NCI-H2107 (cell line): Measurements from ENCODE around the gene CLIC1.

Experiments used
- DNase-seq: peaks from one replicate; lab custom pipeline; 2025; lab: John Stamatoyannopoulos, UW

CLIC1 gene

GRCh38 chr6:31768363-31769257, 32.3 kb upstream of the CLIC1 start:
- DNase-seq, result no peak

DNA sequence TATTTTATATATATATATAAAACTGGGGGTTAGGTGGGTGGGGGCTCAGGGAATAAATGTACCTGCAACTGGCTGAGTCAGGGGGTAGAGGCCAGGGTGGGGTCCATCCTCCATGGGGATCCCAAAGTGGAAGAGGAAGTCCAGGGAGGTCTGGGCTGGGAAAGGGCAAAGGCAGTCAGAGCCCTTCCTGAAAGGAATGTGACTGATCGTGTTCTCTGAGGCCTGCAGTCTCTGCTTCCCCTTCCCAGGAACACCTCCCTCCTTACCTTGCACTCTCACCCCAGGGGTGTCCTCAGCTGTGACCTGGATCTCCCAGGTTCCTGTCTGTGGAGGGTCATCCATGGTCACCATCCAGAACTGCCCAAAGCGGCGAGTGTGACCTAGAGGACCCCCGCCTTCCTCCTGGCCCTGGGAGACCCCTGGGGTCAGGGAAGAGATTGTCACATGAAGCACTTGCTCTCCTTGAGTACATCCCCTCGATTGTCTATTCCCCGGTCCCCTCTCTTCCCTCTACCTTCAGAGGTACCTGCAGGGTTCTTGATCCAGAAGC, 30.8 kb upstream of the CLIC1 start:
- DNase-seq, result no peak

GRCh38 chr6:31765910-31766794, 29.8 kb upstream of the CLIC1 start:
- DNase-seq, result no peak

- DNase-seq, result no peak
These were observed 29.2 kb upstream of the CLIC1 start for GRCh38 chr6:31765559-31765909.

- no peak for DNase-seq
These were observed 27.9 kb upstream of the CLIC1 start for GRCh38 chr6:31764198-31764597.

DNA sequence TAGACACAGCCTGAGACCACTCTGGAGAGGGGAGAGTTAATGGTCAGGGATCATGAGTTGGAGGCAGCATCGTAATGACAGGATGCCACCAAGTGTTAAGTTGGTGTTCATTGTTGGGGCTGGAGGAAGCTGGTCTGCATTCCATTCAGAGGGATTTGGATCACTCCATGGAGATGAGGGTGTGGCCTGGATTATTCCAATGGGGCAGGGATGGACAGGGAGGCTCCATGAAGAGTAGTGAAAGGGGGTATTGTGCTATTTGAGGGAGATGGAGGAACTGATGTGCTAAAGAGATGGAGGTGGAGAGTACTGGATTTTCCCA, 27.2 kb upstream of the CLIC1 start:
- no peak for DNase-seq

DNA sequence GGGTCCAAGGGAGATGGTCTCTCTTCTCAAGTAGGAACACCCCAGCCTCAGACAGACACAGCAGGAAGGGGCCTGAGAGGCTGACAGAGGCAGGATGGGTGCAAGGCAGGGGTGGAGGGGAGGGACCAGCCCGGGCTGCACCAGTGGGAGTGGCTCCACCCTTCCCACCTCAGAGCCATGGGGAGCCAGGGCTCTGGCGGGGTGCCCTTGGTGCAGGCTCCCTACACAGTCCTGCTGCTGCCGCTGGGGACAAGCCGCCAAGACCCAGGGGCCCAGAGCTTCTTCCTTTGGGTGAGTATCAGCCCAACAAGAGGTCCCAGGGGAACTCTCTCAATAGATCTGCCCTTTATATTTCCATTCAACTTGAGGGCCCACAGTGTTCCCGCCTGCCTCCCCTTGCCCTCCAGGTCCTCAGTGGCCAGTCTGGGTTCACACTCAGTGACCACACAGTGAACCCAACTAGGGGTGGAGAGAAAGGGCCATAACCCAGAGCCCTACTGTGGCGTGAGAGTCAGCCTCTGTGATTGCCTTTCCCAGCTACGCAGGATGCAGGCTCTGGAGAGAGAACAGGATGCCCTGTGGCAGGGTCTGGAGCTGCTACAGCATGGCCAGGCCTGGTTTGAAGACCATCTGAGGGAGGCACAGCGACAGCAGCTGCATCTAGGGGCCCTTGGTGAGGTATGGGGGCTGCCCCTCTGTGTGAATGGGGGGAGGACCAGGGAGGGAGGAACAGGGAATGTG, 26.7 kb upstream of the CLIC1 start:
- no peak for DNase-seq

DNA sequence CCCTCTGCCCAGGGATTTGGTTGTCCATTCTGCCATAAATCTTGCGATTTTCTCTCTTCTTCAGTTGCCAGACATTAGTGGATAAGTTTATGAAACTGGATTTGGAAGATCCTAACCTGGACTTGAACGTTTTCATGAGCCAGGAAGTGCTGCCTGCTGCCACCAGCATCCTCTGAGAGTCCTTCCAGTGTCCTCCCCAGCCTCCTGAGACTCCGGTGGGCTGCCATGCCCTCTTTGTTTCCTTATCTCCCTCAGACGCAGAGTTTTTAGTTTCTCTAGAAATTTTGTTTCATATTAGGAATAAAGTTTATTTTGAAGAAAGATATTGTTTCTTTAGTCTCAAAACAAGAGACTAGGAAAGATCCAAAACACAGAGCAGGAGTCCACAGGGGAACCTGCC, 26.0 kb upstream of the CLIC1 start, which contains the start of gene SAPCD1:
SAPCD1 (plus strand) TSS at position 301 of the 400 bp plus-strand sequence. CDS start 399 bp downstream, outside the sequence.
- DNase-seq, result no peak

- no peak for DNase-seq
These were observed 25.0 kb upstream of the CLIC1 start for GRCh38 chr6:31761343-31761742.

- no peak for DNase-seq
These were observed 24.5 kb upstream of the CLIC1 start for GRCh38 chr6:31760790-31761189.

DNA sequence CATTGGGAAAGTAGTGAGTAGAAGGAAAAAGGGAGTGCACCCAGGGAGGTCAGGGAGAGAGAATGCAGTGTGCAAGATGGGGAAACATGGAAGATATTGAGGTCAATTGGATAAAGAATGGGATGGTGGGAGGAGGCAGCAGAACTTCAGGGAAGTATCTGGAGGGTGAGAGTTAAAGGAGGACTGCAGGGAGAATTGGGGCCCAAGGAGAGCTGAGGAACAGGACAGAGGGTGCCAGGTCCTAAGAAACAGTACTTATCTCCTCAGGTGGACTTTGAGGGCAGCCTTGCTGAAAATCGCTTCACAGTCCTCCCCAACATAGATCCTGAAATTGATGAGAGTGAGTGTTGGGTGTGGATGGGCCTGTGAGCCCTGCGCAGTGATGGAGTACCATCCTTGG, 22.0 kb upstream of the CLIC1 start:
- no peak for DNase-seq

- DNase-seq, result no peak
These were observed 16.5 kb upstream of the CLIC1 start for GRCh38 chr6:31752739-31753319.

GRCh38 chr6:31750411-31751022, 14.2 kb upstream of the CLIC1 start:
- DNase-seq, result no peak

GRCh38 chr6:31749301-31750036, 13.1 kb upstream of the CLIC1 start:
- no peak for DNase-seq

GRCh38 chr6:31744422-31744821, 8.1 kb upstream of the CLIC1 start:
- DNase-seq, result no peak

DNA sequence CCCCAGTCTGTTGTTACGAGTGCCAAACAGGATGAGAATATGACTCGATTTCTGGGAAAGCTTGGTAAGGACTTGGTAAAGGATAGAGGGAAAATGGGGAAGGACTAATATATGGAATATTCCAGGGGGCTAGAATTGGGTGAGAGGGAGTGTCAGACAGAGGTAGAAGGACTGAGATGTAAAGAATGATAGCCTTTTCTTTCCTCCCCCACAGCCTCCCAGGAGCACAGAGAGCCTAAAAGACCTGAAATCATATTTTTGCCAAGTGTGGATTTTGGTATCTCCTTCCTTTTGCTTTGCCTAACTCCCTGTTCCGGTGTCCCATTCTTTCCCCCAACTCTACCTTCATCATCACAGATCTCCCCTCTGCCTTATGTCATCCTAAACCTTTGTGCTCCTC, 6.6 kb upstream of the CLIC1 start:
- no peak for DNase-seq

GRCh38 chr6:31741815-31742214, 5.5 kb upstream of the CLIC1 start:
- DNase-seq, result no peak

GRCh38 chr6:31740397-31741223, 4.3 kb upstream of the CLIC1 start:
- DNase-seq, result no peak

DNA sequence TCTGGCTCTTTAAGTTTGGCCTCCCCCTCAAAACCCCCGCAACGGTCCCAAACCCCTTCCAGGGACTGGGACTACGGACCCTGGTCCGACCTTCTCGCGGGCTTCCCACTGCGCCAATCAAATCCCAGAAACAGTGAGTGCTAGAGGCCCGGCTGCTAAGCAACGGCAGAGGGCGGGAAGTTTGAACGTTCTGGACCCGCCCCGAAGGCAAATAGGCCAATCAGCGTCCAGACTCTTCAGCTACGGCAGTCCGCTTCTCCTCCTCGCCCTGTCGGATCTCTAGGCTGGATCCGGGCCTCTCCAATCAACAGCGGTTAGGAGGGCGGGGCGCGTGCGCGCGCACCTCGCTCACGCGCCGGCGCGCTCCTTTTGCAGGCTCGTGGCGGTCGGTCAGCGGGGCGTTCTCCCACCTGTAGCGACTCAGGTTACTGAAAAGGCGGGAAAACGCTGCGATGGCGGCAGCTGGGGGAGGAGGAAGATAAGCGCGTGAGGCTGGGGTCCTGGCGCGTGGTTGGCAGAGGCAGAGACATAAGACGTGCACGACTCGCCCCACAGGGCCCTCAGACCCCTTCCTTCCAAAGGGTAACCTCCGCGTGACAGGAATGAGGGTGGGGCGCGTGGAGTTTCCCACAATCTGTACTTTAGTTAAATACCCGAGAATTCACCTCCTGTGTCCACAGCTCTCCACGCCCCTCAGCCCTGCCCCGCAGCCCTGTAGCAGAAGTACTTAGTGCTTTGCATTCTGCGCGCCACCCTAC, 3.5 kb upstream of the CLIC1 start, which contains the start of gene MSH5:
MSH5 (plus strand) TSS at position 367 of the 758 bp plus-strand sequence. CDS start 462 bp downstream, outside the sequence.
- DNase-seq, result no peak
